Heart right ventricle (tissue), 16 donors: ENCODE measurements around the gene ANAPC16. TPM values are rescaled to one million over a fixed set of nuclear protein-coding genes. Genes with fewer than 3 reads are reported as not detected.
"Not testable (repeated sequence)": the region's sequence is repeated elsewhere in the genome, so short reads cannot be mapped to it uniquely, and the experiment has no call there.

Source experiments
- ATAC-seq, 8 donors: fragments of 200-7000 bp; cut with Tn5 transposase; one replicate each; pipeline ENCODE4 v1.9.1; 2020; ENCODE audit warnings: mild to moderate bottlenecking in 8 of 8, moderate library complexity in 8 of 8, moderate number of reproducible peaks in 1 of 8
- DNase-seq, 2 donors: peaks; one replicate each; pipeline ENCODE4 v3.0.0-alpha.2; 2020
- H3K27ac ChIP-seq, 10 donors: fragments of 200-600 bp; sonication (generic) in 2 of 10; one replicate each; pipeline versions ENCODE4 v1.5.0 to v1.8.0; 2020 to 2022; ENCODE audit warnings: mild to moderate bottlenecking in 3 of 10
- H3K27me3 ChIP-seq, 7 donors: fragments of 200-600 bp; one replicate each; pipeline ENCODE4 v1.8.0; 2021 to 2022; ENCODE audit warnings: mild to moderate bottlenecking in 2 of 7
- H3K36me3 ChIP-seq, 9 donors: fragments of 200-600 bp; sonication (generic) in 1 of 9; one replicate each; pipeline versions ENCODE4 v1.5.0 to v1.8.0; 2020 to 2022; ENCODE audit warnings: mild to moderate bottlenecking in 2 of 9
- H3K4me1 ChIP-seq, 9 donors: fragments of 200-600 bp; sonication (generic) in 1 of 9; one replicate each; pipeline versions ENCODE4 v1.5.0 to v1.8.0; 2020 to 2022; ENCODE audit warnings: mild to moderate bottlenecking in 4 of 9
- H3K4me3 ChIP-seq, 10 donors: fragments of 200-600 bp; sonication (generic) in 2 of 10; one replicate each; pipeline versions ENCODE4 v1.5.0 to v1.8.0; 2020 to 2022; ENCODE audit warnings: mild to moderate bottlenecking in 7 of 10, moderate library complexity in 2 of 10
- H3K9me3 ChIP-seq, 11 donors: fragments of 200-600 bp in 10 of 11; sonication (generic) in 2 of 11; one replicate each; pipeline versions ENCODE4 v1.5.0 to v1.8.0; 2013 to 2022; ENCODE audit warnings: mild to moderate bottlenecking in 2 of 11, control low read depth in 1 of 11, moderate library complexity in 1 of 11
- WGBS, 2 donors: extraction: QIAGEN DNeasy Blood & Tissue Kit; methylation state at CpG; one replicate each; pipeline ENCODE4 v1.1.7; 2013; ENCODE audit warnings: inconsistent platforms in 1 of 2; 5-methylcytosine and 5-hydroxymethylcytosine counted together
- intact Hi-C, 10 donors: fragments of 100-400 bp; cut with DNase I; formaldehyde crosslinking; loops; one replicate each; pipeline versions ENCODE4 v1.11.1 to v1.14.2; 2022
- polyA plus RNA-seq, 2 donors: library from polyadenylated mRNA; stranded (reverse); fragments of 200-250 nt; gene quantifications; one replicate each; pipeline ENCODE4 v1.2.3, GENCODE V29; 2013
- total RNA-seq, 10 donors: library from RNA; stranded (reverse); fragmentation: NEBNext Ultra II Directional in 3 of 10; extraction: Animal tissue kit (Norgen Biotek cat#: 25700) in 3 of 10; gene quantifications; one replicate each; pipeline versions ENCODE4 v1.2.1 to v1.2.4, GENCODE V29; 2021 to 2023
- TF ChIP-seq, protein P1 (sequence below), 9 donors: fragments of 200-600 bp; sonication (generic) in 2 of 9; IDR thresholded peaks; one replicate each; pipeline versions ENCODE4 v1.5.0 to v1.8.0; 2021 to 2022; ENCODE audit warnings: antibody characterized with exemption in 9 of 9, mild to moderate bottlenecking in 5 of 9, moderate library complexity in 1 of 9
- donor health status: Arrhythmogenic right ventricular cardiomyopathy.
- donor health status: ischemic (EF 13 %, LVEDD 7.1; RV severe dilation, severe dysfunction).
- donor health status: healthy with polysubstance abuse.
- donor health status: DM: no; HTN: yes; CAD: no.
- donor health status: DM: no; HTN: no; CAD: no.
- donor health status: ischemic (EF 25% LVEDD 6.9; RV normal size, moderate dysfunction).
- donor health status: ischemic (EF 25% LVEDD 5.7; RV mildly dilated, moderate dysfunction).
- donor health status: healthy.
- donor health status: DM: yes; HTN: yes; CAD: no.
- donor health status: Ischemic cardiomyopathy.
- donor health status: ischemic (EF 35%, LVEDD 5.7; RV mildly dilated, moderate dysfunction).
- donor health status: nonischemic (EF 11% LVEDD 7.7; RV severe dilation, severe dysfunction).
- donor health status: DM: yes; HTN: yes; CAD: no.
- donor health status: PGD.
- donor health status: ischemic (EF 29% LVEDD 5.4; RV normal size, mild dysfunction).
- donor health status: nonischemic (EF 23%, LVEDD 6.1; RV moderate dilation, normal function).

Gene ANAPC16
- total and polyA plus RNA-seq, 12 donors: 129 to 246 (median 206) TPM

GRCh38 chr10:72245949-72246525 lies 30.2 kb downstream of the ANAPC16 start:
- Histone ChIP-seq H3K36me3 (no peaks in the 10 kb centered on the region), H3K27ac (peak overlapping the region; percentile 54 to 93 (median 88)), H3K4me1 (peaks cover 55 to 99% (median 96%) of the 10 kb centered on the region in 9 donors), H3K9me3 (no peaks in the 10 kb centered on the region), H3K4me3 (no peak overlapping the region), H3K27me3 (no peaks in the 10 kb centered on the region)
- DNase-seq (no peak), ATAC-seq (no peak)
- intact Hi-C loops: loop anchor here in 2 of 10 donors (10.0 kb wide), 2 partner anchors 89 to 281 kb away; partner anchors contain the start of gene CHST3 (in 1 of the 2)
- TF ChIP-seq, protein P1, sequence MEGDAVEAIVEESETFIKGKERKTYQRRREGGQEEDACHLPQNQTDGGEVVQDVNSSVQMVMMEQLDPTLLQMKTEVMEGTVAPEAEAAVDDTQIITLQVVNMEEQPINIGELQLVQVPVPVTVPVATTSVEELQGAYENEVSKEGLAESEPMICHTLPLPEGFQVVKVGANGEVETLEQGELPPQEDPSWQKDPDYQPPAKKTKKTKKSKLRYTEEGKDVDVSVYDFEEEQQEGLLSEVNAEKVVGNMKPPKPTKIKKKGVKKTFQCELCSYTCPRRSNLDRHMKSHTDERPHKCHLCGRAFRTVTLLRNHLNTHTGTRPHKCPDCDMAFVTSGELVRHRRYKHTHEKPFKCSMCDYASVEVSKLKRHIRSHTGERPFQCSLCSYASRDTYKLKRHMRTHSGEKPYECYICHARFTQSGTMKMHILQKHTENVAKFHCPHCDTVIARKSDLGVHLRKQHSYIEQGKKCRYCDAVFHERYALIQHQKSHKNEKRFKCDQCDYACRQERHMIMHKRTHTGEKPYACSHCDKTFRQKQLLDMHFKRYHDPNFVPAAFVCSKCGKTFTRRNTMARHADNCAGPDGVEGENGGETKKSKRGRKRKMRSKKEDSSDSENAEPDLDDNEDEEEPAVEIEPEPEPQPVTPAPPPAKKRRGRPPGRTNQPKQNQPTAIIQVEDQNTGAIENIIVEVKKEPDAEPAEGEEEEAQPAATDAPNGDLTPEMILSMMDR (IDR thresholded peaks at IDR 0.05): no peak
- 1 to 9% methylated on average over 3 of the region's 3 CpGs for WGBS, 2 donors

DNA sequence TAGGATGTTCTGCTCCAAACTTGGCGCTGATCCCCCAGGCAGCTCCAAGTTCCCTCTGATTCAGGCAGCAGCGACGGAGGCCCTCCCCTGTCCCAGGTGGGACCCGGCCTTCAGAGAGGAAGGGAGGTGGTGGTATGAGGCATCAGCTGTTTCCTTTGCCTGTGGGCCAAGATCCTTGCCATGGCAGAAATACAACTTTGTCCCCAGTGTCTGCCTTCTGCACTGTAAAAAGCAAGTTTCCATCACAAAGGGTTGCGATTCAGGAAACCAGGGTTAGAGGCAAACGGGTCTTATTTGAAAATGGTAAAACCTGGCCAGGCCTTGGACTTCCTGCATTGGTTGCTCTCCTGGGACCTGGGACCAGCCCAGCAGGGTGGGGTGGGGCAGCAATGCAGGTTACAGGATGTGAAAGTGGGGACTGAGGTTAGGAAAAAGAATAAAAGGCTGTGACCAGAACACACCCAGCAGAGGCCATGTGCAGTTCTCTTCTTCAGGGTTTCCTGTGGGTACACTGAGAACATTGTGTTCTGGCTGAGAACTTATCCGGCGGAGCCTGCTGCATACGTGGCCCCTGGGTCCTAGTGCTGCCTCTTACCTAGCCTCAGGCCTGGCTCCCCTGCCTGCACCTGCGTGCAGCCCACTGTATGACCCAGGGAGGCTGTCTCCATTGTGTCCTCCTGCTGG lies 32.8 kb downstream of the ANAPC16 start:
- Histone ChIP-seq H3K4me3 (peak overlapping the region in 6 of 10 donors; percentile 4 to 31 (median 22)), H3K4me1 (peaks cover 47 to 100% (median 90%) of the 10 kb centered on the region in 9 donors), H3K27ac (peak overlapping the region; percentile 78 to 94 (median 88)), H3K27me3 (no peaks in the 10 kb centered on the region), H3K36me3 (no peaks in the 10 kb centered on the region), H3K9me3 (no peaks in the 10 kb centered on the region)
- intact Hi-C loops: loop anchor here in 4 of 10 donors (1.0 to 10.0 kb wide), 6 partner anchors 24 to 284 kb away; partner anchors contain the start of genes DDIT4 (in 2 of the 4) and CHST3 (in 1 of the 4)
- peak; percentile 83 to 91 (median 89) for ATAC-seq
- TF ChIP-seq, protein P1 (IDR thresholded peaks at IDR 0.05): no peak
- DNase-seq: peak; percentile 81 to 87
- 7 to 10% methylated on average over 10 of the region's 10 CpGs for WGBS, 2 donors

GRCh38 chr10:72249176-72249862 lies 33.5 kb downstream of the ANAPC16 start:
- not testable (repeated sequence) for H3K36me3 ChIP-seq, DNase-seq, H3K9me3 ChIP-seq, ATAC-seq, H3K27me3 ChIP-seq
- intact Hi-C loops: loop anchor here in 3 of 10 donors (2.0 to 10.0 kb wide), 4 partner anchors 23 to 285 kb away; partner anchors contain the start of genes CHST3 (in 1 of the 3) and DDIT4 (in 1 of the 3)
- peaks cover 50 to 100% (median 91%) of the 10 kb centered on the region in 9 donors for H3K4me1 ChIP-seq
- WGBS, 2 donors: 83 to 87% methylated on average over 17 of the region's 17 CpGs
- H3K27ac ChIP-seq: peak overlapping the region; percentile 78 to 94 (median 88)
- peak overlapping the region in 5 of 10 donors; percentile 14 to 31 (median 25) for H3K4me3 ChIP-seq

DNA sequence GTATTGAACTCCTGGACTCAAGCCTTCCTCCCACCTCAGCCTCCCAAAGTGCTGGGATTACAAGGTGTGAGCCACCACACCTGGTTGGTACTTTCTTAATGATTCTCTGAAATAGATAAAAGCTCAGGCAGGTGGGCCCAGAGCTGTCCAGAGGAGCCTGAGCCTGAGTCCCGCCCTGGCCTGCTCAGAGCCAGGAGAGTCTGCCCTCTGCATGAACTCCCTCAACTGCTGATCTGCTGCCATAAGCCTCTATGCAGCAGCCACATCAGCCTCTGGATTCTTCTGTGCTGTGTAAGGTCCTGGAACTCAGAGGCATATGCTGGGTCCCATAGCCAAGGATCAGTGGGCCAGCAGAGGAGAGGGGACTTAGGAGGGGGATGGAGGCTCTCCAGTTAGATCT lies 34.9 kb downstream of the ANAPC16 start:
- Histone ChIP-seq H3K27me3 (no peaks in the 10 kb centered on the region), H3K4me1 (peaks cover 58 to 100% (median 91%) of the 10 kb centered on the region in 9 donors), H3K27ac (peak overlapping the region; percentile 37 to 93 (median 84)), H3K9me3 (no peaks in the 10 kb centered on the region), H3K36me3 (no peaks in the 10 kb centered on the region), H3K4me3 (no peak overlapping the region)
- TF ChIP-seq, protein P1 (IDR thresholded peaks at IDR 0.05): no peak
- ATAC-seq: peak in 6 of 8 donors; percentile 9 to 50 (median 24)
- DNase-seq: peak; percentile 51 to 61
- intact Hi-C loops: no loop called here
- 36 to 72% methylated on average over 1 of the region's 1 CpG for WGBS, 2 donors
